ENCODE data around the gene TRAPPC10. TPM values are rescaled to one million over a fixed set of nuclear protein-coding genes. Genes with fewer than 3 reads are reported as not detected.

Gene TRAPPC10
- polyA plus RNA-seq, 1 of the 3 experiments (the other 2 are of a cell fraction): 17.5 TPM

DNA sequence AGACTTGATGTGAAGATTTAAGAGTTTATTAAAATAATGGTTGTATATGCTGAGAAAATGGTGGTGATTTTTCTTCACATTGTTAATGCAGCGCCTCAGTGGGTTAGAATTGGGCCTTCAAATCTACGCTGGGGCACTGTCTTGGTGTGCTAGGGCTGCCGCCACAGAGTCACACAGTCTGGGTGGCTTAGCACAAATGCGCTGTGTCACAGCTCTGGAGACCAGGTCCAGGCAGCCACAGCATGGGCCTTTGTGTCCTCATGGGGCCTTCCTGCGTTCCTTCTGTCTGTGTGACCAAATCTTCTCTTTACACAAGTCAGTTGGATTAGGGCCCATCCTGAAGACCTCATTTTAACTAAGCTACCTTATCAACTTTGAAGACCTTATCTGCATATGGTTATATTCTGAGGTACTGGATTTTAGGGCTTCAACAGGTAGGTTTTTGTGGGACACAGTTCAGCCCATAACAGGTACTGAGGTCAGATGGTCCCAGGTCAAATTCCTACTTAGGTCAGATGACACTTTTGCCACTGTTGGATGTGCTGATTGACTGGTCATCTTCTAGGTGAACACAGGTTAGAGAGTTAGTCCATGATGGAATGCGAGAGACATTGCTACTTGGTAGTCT is 17.5 kb downstream of the TRAPPC10 start:
- Histone ChIP-seq H3K4me1 (ENCODE audit: control insufficient read depth in 1 of 2, insufficient read depth in 2 of 2, low read depth in 1 of 2, low read length in 1 of 2) (peaks cover 8 to 13% of the 10 kb centered on the region in 2 experiments; a peak in 2 of 4 replicates), H2AFZ (ENCODE audit: low read depth) (no peak overlapping the region), H3F3A (replicated peaks; ENCODE audit: insufficient read depth) (no peaks in the 10 kb centered on the region), H3K79me2 (ENCODE audit: insufficient read depth) (peaks cover 97% of the 10 kb centered on the region), H3K4me2 (no peak overlapping the region), H4K20me1 (ENCODE audit: insufficient read depth) (peaks cover 77% of the 10 kb centered on the region), H3K27me3 (ENCODE audit: insufficient read depth) (no peaks in the 10 kb centered on the region), H3K9me2 (no peaks in the 10 kb centered on the region), H3K36me3 (replicated peaks in 1 of 2; ENCODE audit: control insufficient read depth in 1 of 2, insufficient read depth in 2 of 2, low read length in 1 of 2) (peaks cover 14 to 15% of the 10 kb centered on the region in 2 experiments), H3K9me3 (no peaks in the 10 kb centered on the region), H3K27ac (ENCODE audit: low read depth in 2 of 2, low read length in 1 of 2) (no peak overlapping the region), H3K4me3 (ENCODE audit: low read depth in 2 of 2, low read length in 1 of 2) (no peak overlapping the region), H3K9ac (no peak overlapping the region)
- POLR2A ChIA-PET: no interaction called here
- 96% methylated on average over 4 of the region's 6 CpGs for WGBS (ENCODE audit: low lambda C conversion rate)
- CTCF ChIA-PET: no interaction called here
- TF ChIP-seq SMC3 (IDR thresholded peaks at IDR 0.05; ENCODE audit: low read depth, low read length) (no peak), MXI1 (IDR thresholded peaks at IDR 0.05; ENCODE audit: low read depth, low read length) (no peak), CHD2 (IDR thresholded peaks at IDR 0.05; ENCODE audit: low read length, partially characterized antibody) (no peak), SIN3A (IDR thresholded peaks at IDR 0.05; ENCODE audit: borderline replicate concordance, low read depth, low read length) (no peak), RAD21 (IDR thresholded peaks at IDR 0.05; ENCODE audit: low read length) (no peak), ELF1 (IDR thresholded peaks at IDR 0.05) (no peak), FOXJ3 (CRISPR knock-in tag; IDR thresholded peaks at IDR 0.05) (no peak), FOXM1 (IDR thresholded peaks at IDR 0.05; ENCODE audit: low read depth) (no peak), MEF2A (IDR thresholded peaks at IDR 0.05; ENCODE audit: borderline replicate concordance, low read depth) (no peak), TAF1 (IDR thresholded peaks at IDR 0.05; ENCODE audit: borderline replicate concordance, low read depth, low read length) (no peak), RXRA (IDR thresholded peaks at IDR 0.05; ENCODE audit: borderline replicate concordance, low read depth) (no peak), TEAD4 (IDR thresholded peaks at IDR 0.05; ENCODE audit: borderline replicate concordance, insufficient read depth) (no peak), JUND (IDR thresholded peaks at IDR 0.05) (no peak)
- TF ChIP-seq, protein P1, sequence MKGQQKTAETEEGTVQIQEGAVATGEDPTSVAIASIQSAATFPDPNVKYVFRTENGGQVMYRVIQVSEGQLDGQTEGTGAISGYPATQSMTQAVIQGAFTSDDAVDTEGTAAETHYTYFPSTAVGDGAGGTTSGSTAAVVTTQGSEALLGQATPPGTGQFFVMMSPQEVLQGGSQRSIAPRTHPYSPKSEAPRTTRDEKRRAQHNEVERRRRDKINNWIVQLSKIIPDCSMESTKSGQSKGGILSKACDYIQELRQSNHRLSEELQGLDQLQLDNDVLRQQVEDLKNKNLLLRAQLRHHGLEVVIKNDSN (IDR thresholded peaks at IDR 0.05; ENCODE audit: borderline replicate concordance, low read depth): no peak
- TF ChIP-seq, protein P2, sequence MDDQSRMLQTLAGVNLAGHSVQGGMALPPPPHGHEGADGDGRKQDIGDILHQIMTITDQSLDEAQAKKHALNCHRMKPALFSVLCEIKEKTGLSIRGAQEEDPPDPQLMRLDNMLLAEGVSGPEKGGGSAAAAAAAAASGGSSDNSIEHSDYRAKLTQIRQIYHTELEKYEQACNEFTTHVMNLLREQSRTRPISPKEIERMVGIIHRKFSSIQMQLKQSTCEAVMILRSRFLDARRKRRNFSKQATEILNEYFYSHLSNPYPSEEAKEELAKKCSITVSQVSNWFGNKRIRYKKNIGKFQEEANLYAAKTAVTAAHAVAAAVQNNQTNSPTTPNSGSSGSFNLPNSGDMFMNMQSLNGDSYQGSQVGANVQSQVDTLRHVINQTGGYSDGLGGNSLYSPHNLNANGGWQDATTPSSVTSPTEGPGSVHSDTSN (IDR thresholded peaks at IDR 0.05): no peak
- TF ChIP-seq, protein P3, sequence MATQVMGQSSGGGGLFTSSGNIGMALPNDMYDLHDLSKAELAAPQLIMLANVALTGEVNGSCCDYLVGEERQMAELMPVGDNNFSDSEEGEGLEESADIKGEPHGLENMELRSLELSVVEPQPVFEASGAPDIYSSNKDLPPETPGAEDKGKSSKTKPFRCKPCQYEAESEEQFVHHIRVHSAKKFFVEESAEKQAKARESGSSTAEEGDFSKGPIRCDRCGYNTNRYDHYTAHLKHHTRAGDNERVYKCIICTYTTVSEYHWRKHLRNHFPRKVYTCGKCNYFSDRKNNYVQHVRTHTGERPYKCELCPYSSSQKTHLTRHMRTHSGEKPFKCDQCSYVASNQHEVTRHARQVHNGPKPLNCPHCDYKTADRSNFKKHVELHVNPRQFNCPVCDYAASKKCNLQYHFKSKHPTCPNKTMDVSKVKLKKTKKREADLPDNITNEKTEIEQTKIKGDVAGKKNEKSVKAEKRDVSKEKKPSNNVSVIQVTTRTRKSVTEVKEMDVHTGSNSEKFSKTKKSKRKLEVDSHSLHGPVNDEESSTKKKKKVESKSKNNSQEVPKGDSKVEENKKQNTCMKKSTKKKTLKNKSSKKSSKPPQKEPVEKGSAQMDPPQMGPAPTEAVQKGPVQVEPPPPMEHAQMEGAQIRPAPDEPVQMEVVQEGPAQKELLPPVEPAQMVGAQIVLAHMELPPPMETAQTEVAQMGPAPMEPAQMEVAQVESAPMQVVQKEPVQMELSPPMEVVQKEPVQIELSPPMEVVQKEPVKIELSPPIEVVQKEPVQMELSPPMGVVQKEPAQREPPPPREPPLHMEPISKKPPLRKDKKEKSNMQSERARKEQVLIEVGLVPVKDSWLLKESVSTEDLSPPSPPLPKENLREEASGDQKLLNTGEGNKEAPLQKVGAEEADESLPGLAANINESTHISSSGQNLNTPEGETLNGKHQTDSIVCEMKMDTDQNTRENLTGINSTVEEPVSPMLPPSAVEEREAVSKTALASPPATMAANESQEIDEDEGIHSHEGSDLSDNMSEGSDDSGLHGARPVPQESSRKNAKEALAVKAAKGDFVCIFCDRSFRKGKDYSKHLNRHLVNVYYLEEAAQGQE (IDR thresholded peaks at IDR 0.05; ENCODE audit: low read depth, low read length): no peak
- TF ChIP-seq, protein P4, sequence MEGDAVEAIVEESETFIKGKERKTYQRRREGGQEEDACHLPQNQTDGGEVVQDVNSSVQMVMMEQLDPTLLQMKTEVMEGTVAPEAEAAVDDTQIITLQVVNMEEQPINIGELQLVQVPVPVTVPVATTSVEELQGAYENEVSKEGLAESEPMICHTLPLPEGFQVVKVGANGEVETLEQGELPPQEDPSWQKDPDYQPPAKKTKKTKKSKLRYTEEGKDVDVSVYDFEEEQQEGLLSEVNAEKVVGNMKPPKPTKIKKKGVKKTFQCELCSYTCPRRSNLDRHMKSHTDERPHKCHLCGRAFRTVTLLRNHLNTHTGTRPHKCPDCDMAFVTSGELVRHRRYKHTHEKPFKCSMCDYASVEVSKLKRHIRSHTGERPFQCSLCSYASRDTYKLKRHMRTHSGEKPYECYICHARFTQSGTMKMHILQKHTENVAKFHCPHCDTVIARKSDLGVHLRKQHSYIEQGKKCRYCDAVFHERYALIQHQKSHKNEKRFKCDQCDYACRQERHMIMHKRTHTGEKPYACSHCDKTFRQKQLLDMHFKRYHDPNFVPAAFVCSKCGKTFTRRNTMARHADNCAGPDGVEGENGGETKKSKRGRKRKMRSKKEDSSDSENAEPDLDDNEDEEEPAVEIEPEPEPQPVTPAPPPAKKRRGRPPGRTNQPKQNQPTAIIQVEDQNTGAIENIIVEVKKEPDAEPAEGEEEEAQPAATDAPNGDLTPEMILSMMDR (IDR thresholded peaks at IDR 0.05): no peak
- TF ChIP-seq, protein P5, sequence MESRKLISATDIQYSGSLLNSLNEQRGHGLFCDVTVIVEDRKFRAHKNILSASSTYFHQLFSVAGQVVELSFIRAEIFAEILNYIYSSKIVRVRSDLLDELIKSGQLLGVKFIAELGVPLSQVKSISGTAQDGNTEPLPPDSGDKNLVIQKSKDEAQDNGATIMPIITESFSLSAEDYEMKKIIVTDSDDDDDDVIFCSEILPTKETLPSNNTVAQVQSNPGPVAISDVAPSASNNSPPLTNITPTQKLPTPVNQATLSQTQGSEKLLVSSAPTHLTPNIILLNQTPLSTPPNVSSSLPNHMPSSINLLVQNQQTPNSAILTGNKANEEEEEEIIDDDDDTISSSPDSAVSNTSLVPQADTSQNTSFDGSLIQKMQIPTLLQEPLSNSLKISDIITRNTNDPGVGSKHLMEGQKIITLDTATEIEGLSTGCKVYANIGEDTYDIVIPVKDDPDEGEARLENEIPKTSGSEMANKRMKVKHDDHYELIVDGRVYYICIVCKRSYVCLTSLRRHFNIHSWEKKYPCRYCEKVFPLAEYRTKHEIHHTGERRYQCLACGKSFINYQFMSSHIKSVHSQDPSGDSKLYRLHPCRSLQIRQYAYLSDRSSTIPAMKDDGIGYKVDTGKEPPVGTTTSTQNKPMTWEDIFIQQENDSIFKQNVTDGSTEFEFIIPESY (IDR thresholded peaks at IDR 0.05; ENCODE audit: borderline replicate concordance, low read depth): no peak
- DNase-seq: no peak
